Glomerular visceral epithelial cell (primary cell): Measurements from ENCODE around the gene SETD7.

Source experiments
- DNase-seq: peaks from one replicate; pipeline ENCODE4 v3.0.0-alpha.2; 2016; ENCODE audit errors: extremely low spot score

Gene SETD7

GRCh38 chr4:139556071-139556723, at the start of gene SETD7:
Gene SETD7 (minus strand): TSS chr4:139556219. CDS start chr4:139556137, 82 bp downstream.
- DNase-seq = peak; percentile 81

- no peak for DNase-seq
Observed at GRCh38 chr4:139605516-139605915, 49.5 kb upstream of the SETD7 start.

GRCh38 chr4:139603576-139604410, 47.8 kb upstream of the SETD7 start:
- peak; percentile 75 for DNase-seq

GRCh38 chr4:139602776-139603360, 46.8 kb upstream of the SETD7 start:
- no peak for DNase-seq

- no peak for DNase-seq
Observed at GRCh38 chr4:139600662-139601061, 44.6 kb upstream of the SETD7 start.

GRCh38 chr4:139599594-139600374, 43.8 kb upstream of the SETD7 start:
- peak; percentile 42 for DNase-seq

GRCh38 chr4:139599076-139599475, 43.1 kb upstream of the SETD7 start:
- no peak for DNase-seq

GRCh38 chr4:139596684-139597279, 40.8 kb upstream of the SETD7 start:
- no peak for DNase-seq

GRCh38 chr4:139596034-139596683, 40.1 kb upstream of the SETD7 start:
- DNase-seq = no peak

- no peak for DNase-seq
Observed at GRCh38 chr4:139594591-139595185, 38.7 kb upstream of the SETD7 start.

- DNase-seq = no peak
Observed at GRCh38 chr4:139593091-139593564, 37.1 kb upstream of the SETD7 start.

GRCh38 chr4:139589336-139590018, 33.5 kb upstream of the SETD7 start:
- DNase-seq = no peak

GRCh38 chr4:139587446-139587845, 31.4 kb upstream of the SETD7 start:
- no peak for DNase-seq

GRCh38 chr4:139585473-139585872, 29.5 kb upstream of the SETD7 start:
- no peak for DNase-seq

- DNase-seq = no peak
Observed at GRCh38 chr4:139584784-139585183, 28.8 kb upstream of the SETD7 start.

GRCh38 chr4:139584013-139584412, 28.0 kb upstream of the SETD7 start:
- no peak for DNase-seq

- DNase-seq = no peak
Observed at GRCh38 chr4:139582044-139582443, 26.0 kb upstream of the SETD7 start.

- no peak for DNase-seq
Observed at GRCh38 chr4:139581096-139581495, 25.1 kb upstream of the SETD7 start.

- DNase-seq = peak; percentile 29
Observed at GRCh38 chr4:139576219-139576618, 20.2 kb upstream of the SETD7 start.

GRCh38 chr4:139575072-139575471, 19.1 kb upstream of the SETD7 start:
- no peak for DNase-seq
